NCI-H510A treated with DMSO at 0.1 percent for 48 hours (cell line): ENCODE data around the gene C2orf76.
A peak's percentile ranks its signal among the peaks of the same experiment; 100 is the strongest.
"Not testable (repeated sequence)": the region's sequence is repeated elsewhere in the genome, so short reads cannot be mapped to it uniquely, and the experiment has no call there.

Source experiments
- DNase-seq: peaks from one replicate; lab custom pipeline; 2025; lab: John Stamatoyannopoulos, UW

C2orf76 gene

GRCh38 chr2:119377294-119377992 is 10.8 kb upstream of the C2orf76 start:
- DNase-seq = no peak

GRCh38 chr2:119376810-119377209 is 10.2 kb upstream of the C2orf76 start:
- DNase-seq = no peak

GRCh38 chr2:119376406-119376805 is 9.8 kb upstream of the C2orf76 start:
- not testable (repeated sequence) for DNase-seq

GRCh38 chr2:119373907-119374745 is 7.5 kb upstream of the C2orf76 start:
- DNase-seq = not testable (repeated sequence)

GRCh38 chr2:119372778-119373568 is 6.3 kb upstream of the C2orf76 start:
- DNase-seq = no peak

- no peak for DNase-seq
Observed at GRCh38 chr2:119371111-119371510, 4.5 kb upstream of the C2orf76 start.

GRCh38 chr2:119369845-119370244 is 3.2 kb upstream of the C2orf76 start:
- DNase-seq = no peak

- DNase-seq = peak; percentile 12
Observed at GRCh38 chr2:119367472-119368099, 952 bp upstream of the C2orf76 start.

GRCh38 chr2:119366161-119366648 is 429 bp downstream of the C2orf76 start:
- peak; percentile 49 for DNase-seq

- no peak for DNase-seq
Observed at GRCh38 chr2:119365436-119365835, 1.2 kb downstream of the C2orf76 start.

GRCh38 chr2:119364798-119365197 is 1.8 kb downstream of the C2orf76 start:
- no peak for DNase-seq

GRCh38 chr2:119360423-119360966 is 6.1 kb downstream of the C2orf76 start:
- DNase-seq = no peak

GRCh38 chr2:119359774-119360173 is 6.9 kb downstream of the C2orf76 start:
- no peak for DNase-seq

- no peak for DNase-seq
Observed at GRCh38 chr2:119354860-119355259, 11.8 kb downstream of the C2orf76 start.

- DNase-seq = peak; percentile 7
Observed at GRCh38 chr2:119352357-119352756, 14.3 kb downstream of the C2orf76 start.

GRCh38 chr2:119350311-119350998 is 16.2 kb downstream of the C2orf76 start:
- DNase-seq = no peak

- no peak for DNase-seq
Observed at GRCh38 chr2:119349289-119349688, 17.3 kb downstream of the C2orf76 start.

- DNase-seq = no peak
Observed at GRCh38 chr2:119341684-119342083, 24.9 kb downstream of the C2orf76 start.

- DNase-seq = no peak
Observed at GRCh38 chr2:119339562-119339923, 27.1 kb downstream of the C2orf76 start.

GRCh38 chr2:119338826-119339561 is 27.6 kb downstream of the C2orf76 start:
- no peak for DNase-seq
